OCI-LY3 (cell line): Measurements from ENCODE around the gene ARHGAP10.

ENCODE experiments used
- H2AFZ ChIP-seq: fragments of 200-600, 300-600 bp; shearing (Covaris generic); 2 replicates; pipeline ENCODE4 v1.6.0; 2014; ENCODE audit warnings: antibody characterized with exemption, low read depth, low read length
- H3K27ac ChIP-seq: fragments of 200-600, 300-600 bp; sonication (generic); 2 replicates; pipeline ENCODE4 v1.5.1; 2014; ENCODE audit warnings: mild to moderate bottlenecking, low read length, moderate library complexity, mixed read lengths
- H3K27me3 ChIP-seq: fragments of 200-600, 300-600 bp; sonication (generic); 2 replicates; pipeline ENCODE4 v1.6.1; 2014; ENCODE audit warnings: low read depth, low read length, mixed read lengths
- H3K36me3 ChIP-seq: fragments of 200-600, 300-600 bp; sonication (generic); replicated peaks from 2 replicates; pipeline ENCODE3; 2014; ENCODE audit warnings: low read depth, low read length, mixed read lengths
- H3K4me1 ChIP-seq: fragments of 300-600, 200-600 bp; sonication (generic); 2 replicates; pipeline ENCODE4 v1.6.1; 2014; ENCODE audit warnings: low read length, mixed read lengths
- H3K4me2 ChIP-seq: fragments of 200-600, 300-600 bp; sonication (generic); 2 replicates; pipeline ENCODE4 v1.6.1; 2014; ENCODE audit warnings: low read length, mixed read lengths
- H3K4me3 ChIP-seq: fragments of 300-600, 200-600 bp; sonication (generic); 2 replicates; pipeline ENCODE4 v1.5.1; 2014; ENCODE audit warnings: antibody characterized with exemption, mild to moderate bottlenecking, low read length, moderate library complexity
- H3K79me2 ChIP-seq: fragments of 300-600, 200-600 bp; shearing (Covaris generic); 2 replicates; pipeline ENCODE4 v1.6.1; 2014; ENCODE audit warnings: mild to moderate bottlenecking, low read length, mixed read lengths
- H3K9ac ChIP-seq: fragments of 300-600, 200-600 bp; shearing (Covaris generic); 2 replicates; pipeline ENCODE4 v1.6.0; 2014; ENCODE audit warnings: mild to moderate bottlenecking, low read length, moderate library complexity
- H3K9me3 ChIP-seq: fragments of 200-600, 300-600 bp; shearing (Covaris generic); 2 replicates; pipeline ENCODE4 v1.6.1; 2014; ENCODE audit warnings: low read length, mixed read lengths; ENCODE audit not compliant: insufficient read depth
- H4K20me1 ChIP-seq: fragments of 200-600, 300-600 bp; sonication (generic); 2 replicates; pipeline ENCODE4 v1.6.1; 2016; ENCODE audit warnings: low read length, mixed read lengths; ENCODE audit not compliant: insufficient read depth
- EZH2phosphoT487 ChIP-seq: fragments of 200-600 bp; shearing (Covaris generic); IDR thresholded peaks from 2 replicates; pipeline ENCODE4 v1.6.1; 2018; ENCODE audit warnings: antibody characterized with exemption, mixed run types, low read depth
- TF ChIP-seq, protein P1 (sequence below): fragments of 200-600, 300-600 bp; sonication (generic); IDR thresholded peaks from 2 replicates; pipeline ENCODE4 v1.5.1; 2014; ENCODE audit warnings: antibody characterized with exemption, low read length, low read depth

The ARHGAP10 gene

GRCh38 chr4:147891476-147892115, 159.7 kb downstream of the ARHGAP10 start:
- peaks cover 12% of the 10 kb centered on the region; the same call in 1 of the 2 replicates for H3K9me3 ChIP-seq
- no peak overlapping the region for H3K4me3 ChIP-seq
- H4K20me1 ChIP-seq: no peaks in the 10 kb centered on the region
- no peaks in the 10 kb centered on the region for H3K27me3 ChIP-seq
- H2AFZ ChIP-seq: no peak overlapping the region
- TF ChIP-seq, protein P1, sequence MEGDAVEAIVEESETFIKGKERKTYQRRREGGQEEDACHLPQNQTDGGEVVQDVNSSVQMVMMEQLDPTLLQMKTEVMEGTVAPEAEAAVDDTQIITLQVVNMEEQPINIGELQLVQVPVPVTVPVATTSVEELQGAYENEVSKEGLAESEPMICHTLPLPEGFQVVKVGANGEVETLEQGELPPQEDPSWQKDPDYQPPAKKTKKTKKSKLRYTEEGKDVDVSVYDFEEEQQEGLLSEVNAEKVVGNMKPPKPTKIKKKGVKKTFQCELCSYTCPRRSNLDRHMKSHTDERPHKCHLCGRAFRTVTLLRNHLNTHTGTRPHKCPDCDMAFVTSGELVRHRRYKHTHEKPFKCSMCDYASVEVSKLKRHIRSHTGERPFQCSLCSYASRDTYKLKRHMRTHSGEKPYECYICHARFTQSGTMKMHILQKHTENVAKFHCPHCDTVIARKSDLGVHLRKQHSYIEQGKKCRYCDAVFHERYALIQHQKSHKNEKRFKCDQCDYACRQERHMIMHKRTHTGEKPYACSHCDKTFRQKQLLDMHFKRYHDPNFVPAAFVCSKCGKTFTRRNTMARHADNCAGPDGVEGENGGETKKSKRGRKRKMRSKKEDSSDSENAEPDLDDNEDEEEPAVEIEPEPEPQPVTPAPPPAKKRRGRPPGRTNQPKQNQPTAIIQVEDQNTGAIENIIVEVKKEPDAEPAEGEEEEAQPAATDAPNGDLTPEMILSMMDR: no peak
- no peak for TF ChIP-seq EZH2phosphoT487
- peaks cover 4% of the 10 kb centered on the region; the same call in 1 of the 2 replicates for H3K4me1 ChIP-seq
- no peak overlapping the region for H3K9ac ChIP-seq
- H3K4me2 ChIP-seq: peak overlapping the region; percentile 18; the same call in 1 of the 2 replicates
- H3K79me2 ChIP-seq: no peaks in the 10 kb centered on the region
- H3K27ac ChIP-seq: no peak overlapping the region
- peaks cover 6% of the 10 kb centered on the region for H3K36me3 ChIP-seq

DNA sequence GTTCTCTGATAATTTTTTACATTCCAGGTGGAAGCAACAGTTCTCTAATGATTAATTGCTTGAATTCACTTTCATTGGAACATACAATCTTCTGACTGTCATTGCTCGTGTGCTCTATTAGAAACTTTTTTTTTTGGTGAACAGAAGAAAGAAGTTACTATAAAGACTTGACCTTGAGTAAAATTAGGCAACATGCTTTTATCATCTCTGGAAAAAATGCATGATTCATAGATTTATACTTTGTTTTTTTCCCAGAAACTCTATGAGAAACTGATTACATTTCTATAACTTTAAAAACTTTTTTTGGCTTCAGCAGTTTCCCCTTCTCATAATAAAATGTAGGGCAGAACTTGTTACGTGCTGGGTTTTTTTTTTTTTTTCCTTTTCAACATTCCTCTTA, 167.6 kb downstream of the ARHGAP10 start:
- Histone ChIP-seq H3K36me3 (peaks cover 8% of the 10 kb centered on the region), H3K27ac (no peak overlapping the region), H3K4me3 (no peak overlapping the region), H3K9me3 (peaks cover 3% of the 10 kb centered on the region; the same call in 1 of the 2 replicates), H4K20me1 (no peaks in the 10 kb centered on the region), H2AFZ (no peak overlapping the region), H3K9ac (no peak overlapping the region), H3K4me2 (no peak overlapping the region), H3K4me1 (no peaks in the 10 kb centered on the region), H3K27me3 (no peaks in the 10 kb centered on the region), H3K79me2 (no peaks in the 10 kb centered on the region)
- TF ChIP-seq, protein P1: no peak
- TF ChIP-seq EZH2phosphoT487: no peak

DNA sequence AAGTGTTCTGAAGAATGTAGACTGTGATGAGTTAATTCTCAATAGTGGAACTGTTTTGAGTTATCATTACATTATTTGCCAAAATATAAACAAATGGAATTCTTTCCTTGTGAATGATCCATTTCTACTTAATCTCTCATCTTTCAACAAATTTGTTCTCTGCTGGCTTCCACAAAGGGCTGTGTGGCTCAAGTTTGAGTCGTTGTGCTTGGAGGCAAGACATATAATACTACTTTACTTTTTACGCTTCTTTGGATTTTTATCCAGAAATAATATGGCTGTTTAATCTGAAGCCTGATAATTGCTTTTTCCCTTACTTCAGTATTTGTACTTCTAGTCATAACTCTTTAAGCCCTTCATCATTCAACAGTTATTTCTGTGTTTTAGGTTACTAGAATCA, 169.5 kb downstream of the ARHGAP10 start:
- Histone ChIP-seq H4K20me1 (no peaks in the 10 kb centered on the region), H3K4me1 (no peaks in the 10 kb centered on the region), H3K27me3 (no peaks in the 10 kb centered on the region), H3K4me3 (no peak overlapping the region), H3K27ac (no peak overlapping the region), H3K9me3 (no peaks in the 10 kb centered on the region), H3K9ac (no peak overlapping the region), H3K36me3 (peaks cover 5% of the 10 kb centered on the region), H3K79me2 (no peaks in the 10 kb centered on the region), H3K4me2 (no peak overlapping the region), H2AFZ (no peak overlapping the region)
- TF ChIP-seq, protein P1: no peak
- TF ChIP-seq EZH2phosphoT487: no peak

DNA sequence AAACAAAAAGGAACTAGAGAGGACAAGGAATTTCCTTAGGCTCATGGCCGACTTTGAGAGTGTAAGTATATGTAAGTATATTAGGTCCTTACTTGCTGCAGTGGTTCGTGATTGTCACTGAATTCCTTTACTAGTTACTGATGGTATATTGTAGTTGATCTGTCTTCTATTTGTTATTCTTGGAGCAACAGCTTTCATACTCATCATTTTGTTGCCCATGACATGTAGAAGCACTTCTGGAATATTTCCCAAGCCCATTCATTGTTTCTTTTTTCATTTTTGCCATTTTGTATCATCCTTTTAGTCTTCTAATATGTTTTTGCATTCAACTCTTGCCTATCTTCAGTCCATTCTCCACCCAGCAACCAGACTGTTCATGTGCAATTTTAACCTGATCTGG, 170.0 kb downstream of the ARHGAP10 start:
- H3K36me3 ChIP-seq: peaks cover 5% of the 10 kb centered on the region
- no peak overlapping the region for H3K27ac ChIP-seq
- TF ChIP-seq, protein P1: no peak
- TF ChIP-seq EZH2phosphoT487: no peak

More for the DNA sequence above, 170.0 kb downstream of the ARHGAP10 start:
- Histone ChIP-seq H3K27me3 (no peaks in the 10 kb centered on the region), H3K9ac (no peak overlapping the region), H3K79me2 (no peaks in the 10 kb centered on the region), H2AFZ (no peak overlapping the region), H3K9me3 (no peaks in the 10 kb centered on the region), H4K20me1 (no peaks in the 10 kb centered on the region), H3K4me1 (no peaks in the 10 kb centered on the region), H3K4me2 (no peak overlapping the region), H3K4me3 (no peak overlapping the region)
